GM19238 (cell line): ENCODE measurements around the gene ZBTB8B.

Source experiments
- DNase-seq: peaks from one replicate; pipeline ENCODE4 v3.0.0; 2011; ENCODE audit warnings: low spot score; ENCODE audit not compliant: insufficient read length

The ZBTB8B gene

GRCh38 chr1:32503153-32503552 is 38.3 kb downstream of the ZBTB8B start:
- no peak for DNase-seq

- DNase-seq, result no peak
These were observed 42.1 kb downstream of the ZBTB8B start for GRCh38 chr1:32507021-32507420.

DNA sequence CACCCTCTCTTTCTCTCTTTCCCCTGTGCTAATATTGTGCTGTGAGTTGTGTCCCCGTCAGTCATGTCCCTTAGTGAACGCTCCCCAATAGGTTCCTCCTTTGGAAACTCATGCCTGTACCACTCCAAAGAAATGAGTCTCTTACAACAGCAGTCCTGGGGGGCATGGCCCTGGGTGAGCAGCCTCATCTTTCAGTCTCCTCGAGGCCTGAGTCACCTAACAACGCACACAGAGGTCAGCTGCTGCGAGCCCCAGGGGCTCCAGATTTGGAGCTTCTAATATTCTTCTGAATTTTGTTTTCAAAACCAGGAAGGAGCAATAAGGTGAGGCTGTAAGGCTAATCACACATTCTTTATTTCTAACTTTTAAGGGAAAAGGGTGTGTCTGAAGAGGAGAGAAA is 43.9 kb downstream of the ZBTB8B start:
- no peak for DNase-seq

GRCh38 chr1:32509939-32510338 is 45.1 kb downstream of the ZBTB8B start:
- no peak for DNase-seq
